Measurements from ENCODE around the gene USP37.

The USP37 gene

DNA sequence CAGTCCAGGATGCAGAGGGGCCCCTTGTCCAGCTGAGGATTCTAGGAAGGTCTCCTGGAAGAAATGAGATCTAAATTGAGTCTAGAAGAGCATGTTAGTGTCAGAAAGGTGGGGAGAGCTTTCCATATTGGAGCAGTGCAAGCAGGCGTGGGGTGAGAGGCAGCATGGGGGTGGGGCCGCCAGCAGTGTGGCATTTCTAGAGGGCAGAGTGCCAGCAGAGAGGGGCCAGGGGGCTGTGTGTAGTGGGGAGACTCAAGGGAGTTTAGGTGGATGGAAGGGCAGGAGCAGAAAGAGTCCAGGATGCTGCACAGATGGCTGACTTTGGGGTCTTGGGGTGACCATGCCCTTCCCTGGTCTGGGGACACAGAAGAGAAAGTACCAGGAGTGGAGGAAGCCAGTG is 147.1 kb downstream of the USP37 start:
- no peak overlapping the region for H2AFZ ChIP-seq (ENCODE audit: low read depth, low read length, severe bottlenecking)
- no peak overlapping the region for H3K27ac ChIP-seq (ENCODE audit: low read depth, low read length)
- no peaks in the 10 kb centered on the region for H4K20me1 ChIP-seq (ENCODE audit: low read depth, low read length)
- TF ChIP-seq, protein P1, sequence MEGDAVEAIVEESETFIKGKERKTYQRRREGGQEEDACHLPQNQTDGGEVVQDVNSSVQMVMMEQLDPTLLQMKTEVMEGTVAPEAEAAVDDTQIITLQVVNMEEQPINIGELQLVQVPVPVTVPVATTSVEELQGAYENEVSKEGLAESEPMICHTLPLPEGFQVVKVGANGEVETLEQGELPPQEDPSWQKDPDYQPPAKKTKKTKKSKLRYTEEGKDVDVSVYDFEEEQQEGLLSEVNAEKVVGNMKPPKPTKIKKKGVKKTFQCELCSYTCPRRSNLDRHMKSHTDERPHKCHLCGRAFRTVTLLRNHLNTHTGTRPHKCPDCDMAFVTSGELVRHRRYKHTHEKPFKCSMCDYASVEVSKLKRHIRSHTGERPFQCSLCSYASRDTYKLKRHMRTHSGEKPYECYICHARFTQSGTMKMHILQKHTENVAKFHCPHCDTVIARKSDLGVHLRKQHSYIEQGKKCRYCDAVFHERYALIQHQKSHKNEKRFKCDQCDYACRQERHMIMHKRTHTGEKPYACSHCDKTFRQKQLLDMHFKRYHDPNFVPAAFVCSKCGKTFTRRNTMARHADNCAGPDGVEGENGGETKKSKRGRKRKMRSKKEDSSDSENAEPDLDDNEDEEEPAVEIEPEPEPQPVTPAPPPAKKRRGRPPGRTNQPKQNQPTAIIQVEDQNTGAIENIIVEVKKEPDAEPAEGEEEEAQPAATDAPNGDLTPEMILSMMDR (IDR thresholded peaks at IDR 0.05; ENCODE audit: insufficient read depth, low read length, poor library complexity, severe bottlenecking): no peak
- TF ChIP-seq EZH2phosphoT487 (conservative IDR thresholded peaks at IDR 0.05; ENCODE audit: low read length): no peak
- no peak overlapping the region for H3K9ac ChIP-seq (ENCODE audit: low read length)
- no peaks in the 10 kb centered on the region for H3F3A ChIP-seq (ENCODE audit: insufficient read depth)
- no peaks in the 10 kb centered on the region for H3K36me3 ChIP-seq (ENCODE audit: low read length)
- no peaks in the 10 kb centered on the region for H3K79me2 ChIP-seq (ENCODE audit: insufficient read depth, low read length)
- no peak overlapping the region for H3K4me3 ChIP-seq (ENCODE audit: insufficient read depth, low read length, poor library complexity, severe bottlenecking)
- no peak overlapping the region for H3K4me2 ChIP-seq (ENCODE audit: low read depth, low read length, poor library complexity, severe bottlenecking)
- no peaks in the 10 kb centered on the region for H3K9me3 ChIP-seq (ENCODE audit: insufficient read depth, low read length)
- no peaks in the 10 kb centered on the region for H3K27me3 ChIP-seq (ENCODE audit: low read length)
- H3K9me2 ChIP-seq (replicated peaks; ENCODE audit: insufficient read depth, low read length): no peaks in the 10 kb centered on the region

- Histone ChIP-seq H3K79me2 (ENCODE audit: insufficient read depth, low read length) (no peaks in the 10 kb centered on the region), H3K27me3 (ENCODE audit: low read length) (no peaks in the 10 kb centered on the region), H3K27ac (ENCODE audit: low read depth, low read length) (no peak overlapping the region), H3K4me2 (ENCODE audit: low read depth, low read length, poor library complexity, severe bottlenecking) (no peak overlapping the region), H3K9me3 (ENCODE audit: insufficient read depth, low read length) (no peaks in the 10 kb centered on the region), H3K36me3 (ENCODE audit: low read length) (no peaks in the 10 kb centered on the region), H3F3A (ENCODE audit: insufficient read depth) (no peaks in the 10 kb centered on the region), H3K9ac (ENCODE audit: low read length) (no peak overlapping the region), H2AFZ (ENCODE audit: low read depth, low read length, severe bottlenecking) (no peak overlapping the region), H3K4me3 (ENCODE audit: insufficient read depth, low read length, poor library complexity, severe bottlenecking) (no peak overlapping the region), H3K9me2 (replicated peaks; ENCODE audit: insufficient read depth, low read length) (no peaks in the 10 kb centered on the region), H4K20me1 (ENCODE audit: low read depth, low read length) (no peaks in the 10 kb centered on the region)
- no peak for TF ChIP-seq EZH2phosphoT487 (conservative IDR thresholded peaks at IDR 0.05; ENCODE audit: low read length)
- TF ChIP-seq, protein P1 (IDR thresholded peaks at IDR 0.05; ENCODE audit: insufficient read depth, low read length, poor library complexity, severe bottlenecking): no peak
These were observed 148.4 kb downstream of the USP37 start for GRCh38 chr2:218419630-218420216.

- Histone ChIP-seq H3K36me3 (ENCODE audit: low read length) (no peaks in the 10 kb centered on the region), H3F3A (ENCODE audit: insufficient read depth) (no peaks in the 10 kb centered on the region), H4K20me1 (ENCODE audit: low read depth, low read length) (no peaks in the 10 kb centered on the region), H3K9me3 (ENCODE audit: insufficient read depth, low read length) (no peaks in the 10 kb centered on the region), H2AFZ (ENCODE audit: low read depth, low read length, severe bottlenecking) (no peak within 1 kb of the TSS), H3K27ac (ENCODE audit: low read depth, low read length) (no peak within 1 kb of the TSS), H3K4me3 (ENCODE audit: insufficient read depth, low read length, poor library complexity, severe bottlenecking) (no peak within 1 kb of the TSS), H3K9ac (ENCODE audit: low read length) (no peak within 1 kb of the TSS), H3K9me2 (replicated peaks; ENCODE audit: insufficient read depth, low read length) (no peaks in the 10 kb centered on the region), H3K79me2 (ENCODE audit: insufficient read depth, low read length) (no peaks in the 10 kb centered on the region), H3K4me2 (ENCODE audit: low read depth, low read length, poor library complexity, severe bottlenecking) (no peak within 1 kb of the TSS), H3K27me3 (ENCODE audit: low read length) (no peaks in the 10 kb centered on the region)
- TF ChIP-seq, protein P1 (IDR thresholded peaks at IDR 0.05; ENCODE audit: insufficient read depth, low read length, poor library complexity, severe bottlenecking): no peak
- no peak for TF ChIP-seq EZH2phosphoT487 (conservative IDR thresholded peaks at IDR 0.05; ENCODE audit: low read length)
These were observed 149.3 kb downstream of the USP37 start, which contains the start of gene VIL1 for GRCh38 chr2:218418717-218419458. Gene VIL1 (plus strand): TSS chr2:218419123. CDS start chr2:218423779, 4,656 bp downstream.
